Neural cell (in vitro differentiated cells): ENCODE data around the gene CCDC89.

Experiments used
- CTCF ChIP-seq: fragments of 450-650 bp; IDR thresholded peaks from 2 replicates; pipeline ENCODE4 v1.5.1; 2014; ENCODE audit warnings: antibody characterized with exemption, mild to moderate bottlenecking, moderate library complexity; ENCODE audit not compliant: poor library complexity, severe bottlenecking
- EZH2 ChIP-seq: fragments of 200-600, 300-800 bp; shearing (Covaris generic), sonication (generic); IDR thresholded peaks from 2 replicates; pipeline ENCODE4 v1.6.1; 2014; ENCODE audit warnings: antibody characterized with exemption, low read length, borderline replicate concordance, mild to moderate bottlenecking; ENCODE audit not compliant: insufficient read depth, poor library complexity, severe bottlenecking
- POLR2AphosphoS5 ChIP-seq: IDR thresholded peaks from 2 replicates; pipeline ENCODE4 v1.6.1; 2012
- RAD21 ChIP-seq: fragments of 450-650 bp; conservative IDR thresholded peaks from 2 replicates; pipeline ENCODE4 v1.6.1; 2014; ENCODE audit warnings: antibody characterized with exemption, mild to moderate bottlenecking, moderate library complexity
- SMC3 ChIP-seq: fragments of 450-650 bp; conservative IDR thresholded peaks from 2 replicates; pipeline ENCODE4 v1.6.1; 2014; ENCODE audit warnings: antibody characterized with exemption, mild to moderate bottlenecking, moderate library complexity; ENCODE audit not compliant: poor library complexity
- TAF1 ChIP-seq: IDR thresholded peaks from 2 replicates; pipeline ENCODE4 v1.6.1; 2012; ENCODE audit warnings: low read depth

- no peak for TF ChIP-seq CTCF
- no peak for TF ChIP-seq SMC3
- no peak for TF ChIP-seq POLR2AphosphoS5
- no peak for TF ChIP-seq RAD21
- TF ChIP-seq EZH2 = no peak
- TF ChIP-seq TAF1 = no peak
Observed at GRCh38 chr11:85672105-85672902, 13.7 kb downstream of the CCDC89 start.
